K562 (cell line): ENCODE data around the gene PPM1F. TPM values are rescaled to one million over a fixed set of nuclear protein-coding genes. Genes with fewer than 3 reads are reported as not detected.

Source experiments
- CTBP1 ChIP-seq: fragments of 450-650 bp; IDR thresholded peaks from 2 replicates; pipeline ENCODE4 v1.6.1; 2016; ENCODE audit warnings: borderline replicate concordance
- DIDO1 ChIP-seq: fragments of 450-650 bp; IDR thresholded peaks from 2 replicates; pipeline ENCODE4 v1.6.1; 2016; ENCODE audit warnings: low read depth, missing biosample characterization, missing genetic modification characterization
- ETV6 ChIP-seq, 3 experiments: fragments of 150-350 bp in 1 of 3; sonication (generic) in 1 of 3; formaldehyde crosslinking in 1 of 3; IDR thresholded peaks; 2 replicates each; pipeline versions ENCODE4 v1.6.1 to v1.8.0; 2014 to 2022; ENCODE audit warnings: borderline replicate concordance in 2 of 3, low read depth in 2 of 3, antibody characterized with exemption in 1 of 3, low read length in 1 of 3, mild to moderate bottlenecking in 1 of 3, missing genetic modification reagents in 1 of 3
- RAD21 ChIP-seq, 2 experiments: fragments of 250-450 bp in 1 of 2; fragments of 450-650 bp in 1 of 2; sonication (Bioruptor Pico) in 1 of 2; formaldehyde crosslinking in 1 of 2; IDR thresholded peaks in 1 of 2; conservative IDR thresholded peaks in 1 of 2; 2 replicates each; pipeline versions ENCODE4 v1.4.0 to v1.8.0; 2020 to 2022; ENCODE audit warnings: mild to moderate bottlenecking in 2 of 2, moderate library complexity in 1 of 2
- RNF219 ChIP-seq: fragments of 250-450 bp; sonication (Bioruptor Pico); IDR thresholded peaks from 2 replicates; pipeline ENCODE4 v1.5.0; 2022; ENCODE audit warnings: mild to moderate bottlenecking
- SIN3A ChIP-seq, 2 experiments: fragments of 150-350 bp in 1 of 2; IDR thresholded peaks; 2 replicates each; pipeline ENCODE4 v1.6.1; 2011 to 2016; ENCODE audit warnings: borderline replicate concordance in 2 of 2, low read depth in 2 of 2, low read length in 2 of 2, mild to moderate bottlenecking in 2 of 2, moderate library complexity in 2 of 2; ENCODE audit not compliant: control insufficient read depth in 1 of 2
- ZBTB9 ChIP-seq: fragments of 450-650 bp; formaldehyde crosslinking; IDR thresholded peaks from 2 replicates; pipeline ENCODE4 v1.4.0; 2020; ENCODE audit warnings: mild to moderate bottlenecking, moderate library complexity
- polyA plus RNA-seq, 8 experiments: library from polyadenylated mRNA; depleted of rRNA in 4 of 8; stranded (reverse) in 5 of 8; unstranded in 3 of 8; fragments of >200 nt; fragmentation: Nextera tagmentation in 2 of 8; fragmentation: Illumina TruSeq in 1 of 8; extraction: Ambion mirVana in 2 of 8; extraction: Trizol in 1 of 8; gene quantifications; 2 replicates each; pipeline versions ENCODE4 v1.2.1 to v1.2.3, GENCODE V29; 2011 to 2014; ENCODE audit warnings: inconsistent platforms in 1 of 8, missing spikeins in 1 of 8
- total RNA-seq, 7 experiments: library from RNA; depleted of rRNA in 6 of 7; stranded (reverse); fragments of >200 nt in 6 of 7; fragmentation: Illumina TruSeq in 2 of 7; extraction: Trizol in 2 of 7; gene quantifications; 2 replicates each; pipeline versions ENCODE4 v1.2.1 to v1.2.3, GENCODE V29; 2011 to 2021; ENCODE audit warnings: low replicate concordance in 1 of 7
- TF ChIP-seq, protein P1 (sequence below), 3 experiments: fragments of 200-800 bp in 1 of 3; fragments of 250-450 bp in 1 of 3; fragments of 450-650 bp in 1 of 3; sonication (Bioruptor Pico) in 1 of 3; sonication (Bioruptor generic) in 1 of 3; formaldehyde crosslinking in 1 of 3; IDR thresholded peaks; 2 replicates each; pipeline versions ENCODE4 v1.6.1 to v1.8.0; 2016 to 2022; ENCODE audit warnings: mild to moderate bottlenecking in 2 of 3, missing genetic modification characterization in 2 of 3, missing compliant biosample characterization in 1 of 3, moderate library complexity in 1 of 3
- TF ChIP-seq, protein P2 (sequence below): fragments of 450-650 bp; IDR thresholded peaks from 2 replicates; pipeline ENCODE4 v1.6.1; 2016; ENCODE audit warnings: antibody characterized with exemption

The PPM1F gene
- total and polyA plus RNA-seq, 9 of the 15 experiments (the other 6 are each of a cell fraction or from before 2014, with no cell fraction given): 2.1 to 159 (median 64.0) TPM

DNA sequence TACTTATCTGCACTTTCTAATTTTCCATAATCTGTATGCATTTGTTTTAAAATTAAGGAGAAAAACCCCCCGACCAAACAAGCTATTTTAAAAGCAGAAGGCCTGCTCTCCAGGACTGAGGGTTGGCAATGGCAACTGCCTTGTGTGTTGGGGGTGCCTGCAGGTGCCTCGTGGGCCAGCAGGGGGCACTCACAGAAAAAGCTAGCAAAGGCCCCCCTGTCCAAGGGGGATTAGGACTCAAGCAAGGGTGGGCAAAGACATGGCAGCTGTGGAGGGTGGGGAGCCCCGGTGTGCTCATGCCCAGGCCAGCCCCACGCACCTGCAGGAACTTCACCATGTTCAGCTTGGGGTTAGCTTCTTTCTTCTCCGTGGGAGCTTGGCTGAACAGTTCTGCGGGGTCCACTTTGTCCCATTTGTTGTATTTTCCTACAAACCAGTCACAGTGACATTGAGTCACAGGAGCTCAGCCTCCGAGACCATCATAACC is 19.7 kb upstream of the PPM1F start (continued):
- TF ChIP-seq, protein P1, sequence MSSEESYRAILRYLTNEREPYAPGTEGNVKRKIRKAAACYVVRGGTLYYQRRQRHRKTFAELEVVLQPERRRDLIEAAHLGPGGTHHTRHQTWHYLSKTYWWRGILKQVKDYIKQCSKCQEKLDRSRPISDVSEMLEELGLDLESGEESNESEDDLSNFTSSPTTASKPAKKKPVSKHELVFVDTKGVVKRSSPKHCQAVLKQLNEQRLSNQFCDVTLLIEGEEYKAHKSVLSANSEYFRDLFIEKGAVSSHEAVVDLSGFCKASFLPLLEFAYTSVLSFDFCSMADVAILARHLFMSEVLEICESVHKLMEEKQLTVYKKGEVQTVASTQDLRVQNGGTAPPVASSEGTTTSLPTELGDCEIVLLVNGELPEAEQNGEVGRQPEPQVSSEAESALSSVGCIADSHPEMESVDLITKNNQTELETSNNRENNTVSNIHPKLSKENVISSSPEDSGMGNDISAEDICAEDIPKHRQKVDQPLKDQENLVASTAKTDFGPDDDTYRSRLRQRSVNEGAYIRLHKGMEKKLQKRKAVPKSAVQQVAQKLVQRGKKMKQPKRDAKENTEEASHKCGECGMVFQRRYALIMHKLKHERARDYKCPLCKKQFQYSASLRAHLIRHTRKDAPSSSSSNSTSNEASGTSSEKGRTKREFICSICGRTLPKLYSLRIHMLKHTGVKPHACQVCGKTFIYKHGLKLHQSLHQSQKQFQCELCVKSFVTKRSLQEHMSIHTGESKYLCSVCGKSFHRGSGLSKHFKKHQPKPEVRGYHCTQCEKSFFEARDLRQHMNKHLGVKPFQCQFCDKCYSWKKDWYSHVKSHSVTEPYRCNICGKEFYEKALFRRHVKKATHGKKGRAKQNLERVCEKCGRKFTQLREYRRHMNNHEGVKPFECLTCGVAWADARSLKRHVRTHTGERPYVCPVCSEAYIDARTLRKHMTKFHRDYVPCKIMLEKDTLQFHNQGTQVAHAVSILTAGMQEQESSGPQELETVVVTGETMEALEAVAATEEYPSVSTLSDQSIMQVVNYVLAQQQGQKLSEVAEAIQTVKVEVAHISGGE (CRISPR knock-in tag; IDR thresholded peaks at IDR 0.05): peak in 1 of 3 experiments; percentile 76; a peak in 2 of 6 replicates
- TF ChIP-seq, protein P2, sequence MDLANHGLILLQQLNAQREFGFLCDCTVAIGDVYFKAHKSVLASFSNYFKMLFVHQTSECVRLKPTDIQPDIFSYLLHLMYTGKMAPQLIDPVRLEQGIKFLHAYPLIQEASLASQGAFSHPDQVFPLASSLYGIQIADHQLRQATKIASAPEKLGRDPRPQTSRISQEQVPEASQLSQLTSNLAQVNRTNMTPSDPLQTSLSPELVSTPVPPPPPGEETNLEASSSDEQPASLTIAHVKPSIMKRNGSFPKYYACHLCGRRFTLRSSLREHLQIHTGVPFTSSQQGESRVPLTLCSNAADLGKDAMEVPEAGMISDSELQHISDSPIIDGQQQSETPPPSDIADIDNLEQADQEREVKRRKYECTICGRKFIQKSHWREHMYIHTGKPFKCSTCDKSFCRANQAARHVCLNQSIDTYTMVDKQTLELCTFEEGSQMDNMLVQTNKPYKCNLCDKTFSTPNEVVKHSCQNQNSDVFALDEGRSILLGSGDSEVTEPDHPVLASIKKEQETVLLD: peak; percentile 63; the same call in 1 of the 2 replicates
- 0 out of 2 replicates have a peak, but pooled peaks have one; percentile 40 for TF ChIP-seq CTBP1
- TF ChIP-seq RNF219: 0 out of 2 replicates have a peak, but pooled peaks have one; percentile 28
- TF ChIP-seq SIN3A (IDR thresholded peaks at IDR 0.05; ENCODE audit: borderline replicate concordance in 2 of 2, control insufficient read depth in 1 of 2, low read depth in 2 of 2, low read length in 2 of 2): no peak
- no peak for TF ChIP-seq DIDO1 (tag)
- TF ChIP-seq RAD21 (CRISPR knock-in tag; conservative IDR thresholded peaks at IDR 0.05 in 1 of 2, IDR thresholded peaks at IDR 0.05 in 1 of 2): peak in 1 of 2 experiments; percentile 88; a peak in 2 of 4 replicates
- 0 out of 2 replicates have a peak, but pooled peaks have one; percentile 58 for TF ChIP-seq ZBTB9 (CRISPR knock-in tag)
- peak in 1 of 2 experiments; percentile 26; a peak in 1 of 4 replicates for TF ChIP-seq ETV6 (IDR thresholded peaks at IDR 0.05; ENCODE audit: borderline replicate concordance in 1 of 2, low read depth in 2 of 2, low read length in 1 of 2)
- TF ChIP-seq ETV6 (CRISPR knock-in tag; IDR thresholded peaks at IDR 0.05; ENCODE audit: borderline replicate concordance): no peak
